Measurements from ENCODE around the gene TBC1D1.

The TBC1D1 gene

DNA sequence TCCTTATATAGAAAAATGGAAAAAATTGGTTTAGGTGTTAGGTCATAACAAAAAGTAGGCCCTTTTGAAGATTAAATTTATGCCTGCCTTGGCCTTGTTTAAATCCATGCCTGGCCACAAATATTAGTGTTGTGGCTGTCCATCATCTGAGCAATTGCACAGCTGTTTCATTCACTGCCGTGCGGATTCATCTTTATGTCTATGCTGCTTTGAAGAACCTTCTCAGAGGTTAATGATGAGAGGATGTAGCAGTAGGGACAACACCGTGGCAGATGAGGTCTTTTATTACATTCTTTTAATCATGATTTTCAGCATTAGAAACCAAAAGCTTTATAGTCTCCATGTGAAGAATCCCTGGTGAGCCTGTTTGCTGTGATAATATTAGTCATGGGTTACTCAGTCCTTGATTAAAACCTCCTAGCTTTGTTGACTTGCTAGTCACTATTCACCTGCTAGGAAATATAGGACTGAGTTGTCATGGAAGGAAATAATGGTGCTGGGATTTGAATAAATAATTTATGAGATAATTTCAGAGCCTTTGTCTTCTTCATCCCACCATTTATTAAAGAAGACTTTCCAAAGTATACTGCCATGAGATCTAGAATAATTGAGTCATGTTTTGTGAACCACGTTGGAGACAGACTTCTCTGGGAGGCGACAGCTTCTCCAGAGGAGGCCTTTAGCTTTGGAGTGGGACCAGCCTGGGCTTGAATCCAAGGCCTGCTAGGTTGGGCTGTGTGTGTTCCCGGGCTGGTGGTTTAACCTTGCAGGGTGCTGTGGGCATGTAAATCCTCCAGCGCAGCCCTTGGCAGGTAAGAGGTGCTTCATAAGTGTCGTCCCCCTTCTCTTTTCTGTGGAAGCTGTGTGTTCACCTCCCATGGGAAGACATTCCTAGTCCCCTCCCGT, 122.8 kb downstream of the TBC1D1 start:
- Histone ChIP-seq H3K4me3 (ENCODE audit: low read length) (no peak overlapping the region), H3K9me3 (ENCODE audit: control insufficient read depth, insufficient read depth, low read length) (no peaks in the 10 kb centered on the region), H3K4me2 (ENCODE audit: low read length) (no peak overlapping the region), H4K20me1 (ENCODE audit: control insufficient read depth, insufficient read depth, low read depth, low read length) (peaks cover 15% of the 10 kb centered on the region), H3K36me3 (ENCODE audit: control insufficient read depth, low read length) (peaks cover 67% of the 10 kb centered on the region), H3K9me2 (replicated peaks; ENCODE audit: control insufficient read depth, low read length) (no peaks in the 10 kb centered on the region), H3F3A (ENCODE audit: control insufficient read depth, insufficient read depth) (no peaks in the 10 kb centered on the region), H3K4me1 (ENCODE audit: control insufficient read depth, low read length) (peaks cover 13% of the 10 kb centered on the region), H3K27me3 (ENCODE audit: control insufficient read depth, low read length) (no peaks in the 10 kb centered on the region), H3K27ac (ENCODE audit: low read depth, low read length) (no peak overlapping the region), H3K79me2 (ENCODE audit: control insufficient read depth, low read length) (peaks cover 92% of the 10 kb centered on the region)
- no peak for TF ChIP-seq EZH2phosphoT487 (IDR thresholded peaks at IDR 0.05; ENCODE audit: borderline replicate concordance, low read length)
- TF ChIP-seq, protein P1, sequence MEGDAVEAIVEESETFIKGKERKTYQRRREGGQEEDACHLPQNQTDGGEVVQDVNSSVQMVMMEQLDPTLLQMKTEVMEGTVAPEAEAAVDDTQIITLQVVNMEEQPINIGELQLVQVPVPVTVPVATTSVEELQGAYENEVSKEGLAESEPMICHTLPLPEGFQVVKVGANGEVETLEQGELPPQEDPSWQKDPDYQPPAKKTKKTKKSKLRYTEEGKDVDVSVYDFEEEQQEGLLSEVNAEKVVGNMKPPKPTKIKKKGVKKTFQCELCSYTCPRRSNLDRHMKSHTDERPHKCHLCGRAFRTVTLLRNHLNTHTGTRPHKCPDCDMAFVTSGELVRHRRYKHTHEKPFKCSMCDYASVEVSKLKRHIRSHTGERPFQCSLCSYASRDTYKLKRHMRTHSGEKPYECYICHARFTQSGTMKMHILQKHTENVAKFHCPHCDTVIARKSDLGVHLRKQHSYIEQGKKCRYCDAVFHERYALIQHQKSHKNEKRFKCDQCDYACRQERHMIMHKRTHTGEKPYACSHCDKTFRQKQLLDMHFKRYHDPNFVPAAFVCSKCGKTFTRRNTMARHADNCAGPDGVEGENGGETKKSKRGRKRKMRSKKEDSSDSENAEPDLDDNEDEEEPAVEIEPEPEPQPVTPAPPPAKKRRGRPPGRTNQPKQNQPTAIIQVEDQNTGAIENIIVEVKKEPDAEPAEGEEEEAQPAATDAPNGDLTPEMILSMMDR (IDR thresholded peaks at IDR 0.05; ENCODE audit: low read depth, low read length, poor library complexity, severe bottlenecking), result no peak

DNA sequence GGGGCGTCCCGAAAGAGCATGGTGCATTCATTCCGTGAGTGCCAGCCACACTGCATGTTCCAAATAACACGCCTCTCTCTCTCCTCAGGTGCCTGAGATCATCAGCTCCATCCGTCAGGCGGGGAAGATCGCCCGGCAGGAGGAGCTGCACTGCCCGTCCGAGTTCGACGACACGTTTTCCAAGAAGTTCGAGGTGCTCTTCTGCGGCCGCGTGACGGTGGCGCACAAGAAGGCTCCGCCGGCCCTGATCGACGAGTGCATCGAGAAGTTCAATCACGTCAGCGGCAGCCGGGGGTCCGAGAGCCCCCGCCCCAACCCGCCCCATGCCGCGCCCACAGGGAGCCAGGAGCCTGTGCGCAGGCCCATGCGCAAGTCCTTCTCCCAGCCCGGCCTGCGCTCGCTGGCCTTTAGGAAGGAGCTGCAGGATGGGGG, 123.6 kb downstream of the TBC1D1 start:
- peaks cover 90% of the 10 kb centered on the region for H3K79me2 ChIP-seq (ENCODE audit: control insufficient read depth, low read length)
- no peak overlapping the region for H3K27ac ChIP-seq (ENCODE audit: low read depth, low read length)
- H3K4me3 ChIP-seq (ENCODE audit: low read length), result no peak overlapping the region
- no peaks in the 10 kb centered on the region for H3K9me3 ChIP-seq (ENCODE audit: control insufficient read depth, insufficient read depth, low read length)
- TF ChIP-seq EZH2phosphoT487 (IDR thresholded peaks at IDR 0.05; ENCODE audit: borderline replicate concordance, low read length), result no peak
- TF ChIP-seq, protein P1 (IDR thresholded peaks at IDR 0.05; ENCODE audit: low read depth, low read length, poor library complexity, severe bottlenecking), result no peak
- H3K4me2 ChIP-seq (ENCODE audit: low read length), result no peak overlapping the region
- peaks cover 10% of the 10 kb centered on the region for H4K20me1 ChIP-seq (ENCODE audit: control insufficient read depth, insufficient read depth, low read depth, low read length)
- peaks cover 69% of the 10 kb centered on the region for H3K36me3 ChIP-seq (ENCODE audit: control insufficient read depth, low read length)
- H3K9me2 ChIP-seq (replicated peaks; ENCODE audit: control insufficient read depth, low read length), result no peaks in the 10 kb centered on the region
- no peaks in the 10 kb centered on the region for H3K27me3 ChIP-seq (ENCODE audit: control insufficient read depth, low read length)
- no peaks in the 10 kb centered on the region for H3F3A ChIP-seq (ENCODE audit: control insufficient read depth, insufficient read depth)
- H3K4me1 ChIP-seq (ENCODE audit: control insufficient read depth, low read length), result peaks cover 6% of the 10 kb centered on the region

DNA sequence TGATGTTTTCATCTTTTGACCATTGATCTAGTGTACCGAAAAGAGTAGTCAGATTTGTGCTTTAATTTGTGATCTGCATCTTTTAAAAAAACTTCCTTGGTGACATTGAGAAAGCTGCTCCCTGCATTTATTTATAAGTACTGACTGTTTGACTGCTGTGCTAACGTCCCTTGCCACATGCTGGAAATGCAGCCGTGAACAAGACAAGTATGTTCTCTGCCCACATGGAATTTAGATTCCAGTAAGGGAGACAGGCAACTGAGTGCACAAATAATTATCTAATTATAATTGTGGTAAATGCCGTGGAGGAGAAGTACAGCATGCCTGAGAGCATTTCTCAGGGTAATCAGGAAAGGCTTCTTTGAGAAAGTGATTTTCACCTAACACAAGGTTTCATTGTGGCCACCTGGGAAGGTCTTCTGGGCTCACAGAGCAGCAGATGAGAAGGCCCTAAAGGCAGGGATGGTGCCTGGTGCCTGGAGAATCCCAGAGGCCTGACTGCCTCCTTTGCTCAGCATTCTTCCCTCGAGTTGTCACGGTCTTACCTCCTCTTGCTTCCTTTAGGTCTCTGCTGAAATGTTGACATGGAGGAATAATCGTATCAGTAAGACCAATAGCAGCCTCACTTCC, 125.1 kb downstream of the TBC1D1 start:
- Histone ChIP-seq H3K36me3 (ENCODE audit: control insufficient read depth, low read length) (peaks cover 82% of the 10 kb centered on the region), H4K20me1 (ENCODE audit: control insufficient read depth, insufficient read depth, low read depth, low read length) (no peaks in the 10 kb centered on the region), H3K4me1 (ENCODE audit: control insufficient read depth, low read length) (no peaks in the 10 kb centered on the region), H3K27ac (ENCODE audit: low read depth, low read length) (no peak overlapping the region), H3F3A (ENCODE audit: control insufficient read depth, insufficient read depth) (no peaks in the 10 kb centered on the region), H3K79me2 (ENCODE audit: control insufficient read depth, low read length) (peaks cover 75% of the 10 kb centered on the region), H3K4me2 (ENCODE audit: low read length) (no peak overlapping the region), H3K9me3 (ENCODE audit: control insufficient read depth, insufficient read depth, low read length) (no peaks in the 10 kb centered on the region), H3K9me2 (replicated peaks; ENCODE audit: control insufficient read depth, low read length) (no peaks in the 10 kb centered on the region), H3K27me3 (ENCODE audit: control insufficient read depth, low read length) (no peaks in the 10 kb centered on the region), H3K4me3 (ENCODE audit: low read length) (no peak overlapping the region)
- TF ChIP-seq, protein P1 (IDR thresholded peaks at IDR 0.05; ENCODE audit: low read depth, low read length, poor library complexity, severe bottlenecking), result no peak
- no peak for TF ChIP-seq EZH2phosphoT487 (IDR thresholded peaks at IDR 0.05; ENCODE audit: borderline replicate concordance, low read length)

Measured in DOHH2 (cell line).